Measurements from ENCODE around the gene PDK1.
"Not testable (repeated sequence)": the region's sequence is repeated elsewhere in the genome, so short reads cannot be mapped to it uniquely, and the experiment has no call there.

GRCh38 chr2:172532461-172532860, 23.4 kb upstream of the PDK1 start:
- TF ChIP-seq CTCF, POLR2A (IDR thresholded peaks at IDR 0.05): not testable (repeated sequence)
